ENCODE results near the gene GRIN3B. TPM values are rescaled to one million over a fixed set of nuclear protein-coding genes. Genes with fewer than 3 reads are reported as not detected.

The GRIN3B gene
- polyA plus RNA-seq, 1 experiment: 0.38 TPM

DNA sequence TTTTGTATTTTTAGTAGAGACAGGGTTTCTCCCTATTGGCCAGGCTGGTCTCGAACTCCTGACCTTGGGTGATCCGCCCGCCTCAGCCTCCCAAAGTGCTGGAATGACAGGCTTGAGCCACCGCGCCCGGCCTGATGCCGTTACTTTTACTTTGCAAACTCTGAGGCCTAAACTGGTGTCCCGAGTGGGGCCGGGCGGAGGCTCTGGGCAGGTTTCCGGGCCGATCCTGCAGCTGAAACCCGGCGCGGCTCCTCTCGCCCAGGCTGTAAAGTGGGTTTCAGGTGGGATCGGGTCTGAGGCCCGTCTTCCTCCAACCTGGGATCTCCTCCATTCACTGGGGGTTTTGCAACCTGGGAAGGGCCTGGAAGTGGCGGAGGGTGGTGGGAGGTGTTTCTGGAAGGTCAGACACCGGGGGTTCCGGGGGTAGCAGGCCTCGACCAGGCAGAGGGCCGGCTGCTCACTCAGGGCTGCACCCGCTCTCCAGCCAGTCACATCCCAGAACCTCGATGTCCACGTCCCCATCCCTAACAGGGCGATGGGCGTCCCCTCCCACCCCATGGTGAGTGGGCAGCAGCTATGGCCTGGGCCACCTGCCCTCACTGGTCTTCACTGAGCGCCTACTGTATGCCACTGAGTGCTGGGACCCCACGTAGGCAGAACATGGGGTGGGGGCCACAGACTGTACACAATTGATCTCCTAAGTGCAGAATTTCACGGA lies 37.4 kb upstream of the GRIN3B start:
- CTCF ChIA-PET: no interaction called here
- Histone ChIP-seq H3K4me3 (ENCODE audit: low read depth, low read length) (no peak overlapping the region), H3K27ac (ENCODE audit: low read depth, low read length) (no peak overlapping the region)

DNA sequence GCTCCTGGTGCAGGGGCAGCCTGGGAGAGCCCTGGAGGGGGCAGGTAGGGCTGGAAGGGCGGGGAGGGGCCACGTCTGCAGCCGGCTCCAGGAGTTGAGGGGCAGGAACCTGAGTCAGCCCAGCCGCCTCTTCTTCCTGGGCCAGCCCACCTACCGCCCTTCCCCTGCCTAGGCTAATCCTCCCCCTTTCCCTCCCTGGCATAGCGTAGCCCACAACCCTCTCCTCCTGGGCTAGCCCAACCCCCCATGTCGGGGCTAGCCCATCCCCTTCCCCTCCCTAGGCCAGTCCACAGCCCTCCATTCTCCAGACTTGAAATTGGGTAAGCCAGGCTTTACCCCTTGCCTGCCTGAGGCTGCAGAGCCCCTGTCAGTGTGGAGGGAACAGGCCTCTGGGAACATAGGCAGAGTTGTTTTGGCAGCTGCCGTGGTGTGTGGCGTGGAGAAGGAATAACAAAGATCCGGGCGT lies 36.7 kb upstream of the GRIN3B start:
- no peak overlapping the region for H3K4me3 ChIP-seq (ENCODE audit: low read depth, low read length)
- no peaks in the 10 kb centered on the region for H3K27me3 ChIP-seq (ENCODE audit: control insufficient read depth, insufficient read depth, low read length)
- no peak for DNase-seq (ENCODE audit: low read depth, low spot score)
- peaks cover 22% of the 10 kb centered on the region for H3K9me3 ChIP-seq (ENCODE audit: control insufficient read depth, insufficient read depth, low read length)
- TF ChIP-seq, protein P1, sequence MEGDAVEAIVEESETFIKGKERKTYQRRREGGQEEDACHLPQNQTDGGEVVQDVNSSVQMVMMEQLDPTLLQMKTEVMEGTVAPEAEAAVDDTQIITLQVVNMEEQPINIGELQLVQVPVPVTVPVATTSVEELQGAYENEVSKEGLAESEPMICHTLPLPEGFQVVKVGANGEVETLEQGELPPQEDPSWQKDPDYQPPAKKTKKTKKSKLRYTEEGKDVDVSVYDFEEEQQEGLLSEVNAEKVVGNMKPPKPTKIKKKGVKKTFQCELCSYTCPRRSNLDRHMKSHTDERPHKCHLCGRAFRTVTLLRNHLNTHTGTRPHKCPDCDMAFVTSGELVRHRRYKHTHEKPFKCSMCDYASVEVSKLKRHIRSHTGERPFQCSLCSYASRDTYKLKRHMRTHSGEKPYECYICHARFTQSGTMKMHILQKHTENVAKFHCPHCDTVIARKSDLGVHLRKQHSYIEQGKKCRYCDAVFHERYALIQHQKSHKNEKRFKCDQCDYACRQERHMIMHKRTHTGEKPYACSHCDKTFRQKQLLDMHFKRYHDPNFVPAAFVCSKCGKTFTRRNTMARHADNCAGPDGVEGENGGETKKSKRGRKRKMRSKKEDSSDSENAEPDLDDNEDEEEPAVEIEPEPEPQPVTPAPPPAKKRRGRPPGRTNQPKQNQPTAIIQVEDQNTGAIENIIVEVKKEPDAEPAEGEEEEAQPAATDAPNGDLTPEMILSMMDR (IDR thresholded peaks at IDR 0.05; ENCODE audit: low read depth, low read length): no peak
- ChIA-PET POLR2A (no interaction called here), CTCF (no interaction called here)
- no peak overlapping the region for H3K27ac ChIP-seq (ENCODE audit: low read depth, low read length)

More for the DNA sequence above, 37.4 kb upstream of the GRIN3B start:
- Histone ChIP-seq H3K9me3 (ENCODE audit: control insufficient read depth, insufficient read depth, low read length) (peaks cover 19% of the 10 kb centered on the region), H3K27me3 (ENCODE audit: control insufficient read depth, insufficient read depth, low read length) (no peaks in the 10 kb centered on the region)
- POLR2A ChIA-PET: no interaction called here
- TF ChIP-seq, protein P1 (IDR thresholded peaks at IDR 0.05; ENCODE audit: low read depth, low read length): no peak
- no peak for DNase-seq (ENCODE audit: low read depth, low spot score)

DNA sequence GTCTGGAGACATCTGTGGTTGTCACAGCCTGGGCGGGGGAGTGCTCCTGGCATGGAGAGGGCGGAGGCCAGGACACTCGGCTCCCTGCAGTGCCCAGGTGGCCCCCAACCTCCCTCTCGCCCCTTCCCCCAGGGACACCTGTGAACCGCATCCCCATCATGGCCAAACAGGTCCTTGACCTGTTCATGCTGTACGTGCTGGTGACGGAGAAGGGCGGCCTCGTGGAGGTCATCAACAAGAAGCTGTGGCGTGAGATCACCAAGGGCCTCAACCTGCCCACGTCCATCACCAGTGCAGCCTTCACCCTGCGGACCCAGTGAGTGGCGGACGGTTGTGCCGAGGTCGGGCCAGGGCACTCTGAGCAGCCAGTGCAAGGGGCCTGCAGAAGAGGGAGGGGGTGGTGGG lies 36.1 kb upstream of the GRIN3B start:
- TF ChIP-seq, protein P1 (IDR thresholded peaks at IDR 0.05; ENCODE audit: low read depth, low read length): no peak
- ChIA-PET CTCF (no interaction called here), POLR2A (interaction anchor here (0.5 to 0.8 kb wide), 2 partner anchors 17 to 245 kb away, joined by 4 to 5 read pairs; no protein-coding TSS in a partner anchor)

DNA sequence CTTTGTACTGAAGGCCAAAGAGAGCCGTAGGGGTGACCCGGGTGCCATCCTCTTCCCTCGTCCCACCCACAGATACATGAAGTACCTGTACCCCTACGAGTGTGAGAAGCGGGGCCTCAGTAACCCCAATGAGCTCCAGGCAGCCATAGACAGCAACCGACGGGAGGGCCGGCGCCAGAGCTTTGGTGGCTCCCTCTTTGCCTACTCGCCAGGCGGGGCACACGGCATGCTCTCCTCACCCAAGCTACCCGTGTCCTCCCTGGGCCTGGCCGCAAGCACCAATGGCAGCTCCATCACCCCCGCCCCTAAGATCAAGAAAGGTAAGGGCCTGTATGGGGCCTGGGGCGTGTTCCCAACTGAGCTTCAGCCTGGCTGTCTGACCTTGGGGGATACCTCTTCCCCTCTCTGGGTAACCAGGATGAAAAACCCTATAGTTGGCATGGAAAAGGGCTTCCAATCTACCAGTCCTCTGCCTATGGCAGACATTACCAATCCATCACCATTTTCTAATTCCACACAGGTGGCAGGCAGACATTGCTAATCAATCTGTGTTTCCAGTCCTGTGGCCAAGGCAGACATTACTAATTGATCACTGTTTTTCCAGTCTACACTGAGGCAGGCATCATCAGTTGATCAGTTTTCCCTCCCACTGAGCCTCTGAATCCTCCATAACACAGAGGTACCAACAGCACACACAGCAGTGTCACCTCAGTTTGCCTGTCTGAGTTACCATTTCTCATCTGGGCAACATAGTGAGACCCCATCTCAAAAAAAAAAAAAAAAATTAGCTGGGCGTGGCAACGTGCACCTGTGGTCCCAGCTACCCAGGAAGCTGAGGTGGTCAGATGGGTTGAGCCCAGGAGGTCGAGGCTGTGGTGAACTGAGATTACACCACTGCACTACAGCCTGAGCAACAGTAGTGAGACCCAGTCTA lies 35.2 kb upstream of the GRIN3B start:
- ChIA-PET POLR2A (interaction anchor here (0.8 kb wide), 1 partner anchor 16 kb away, joined by 5 read pairs; no protein-coding TSS in a partner anchor), CTCF (interaction anchor here (0.5 kb wide), 1 partner anchor 96 kb away, joined by 4 read pairs; no protein-coding TSS in a partner anchor)
- peaks cover 23% of the 10 kb centered on the region for H3K9me3 ChIP-seq (ENCODE audit: control insufficient read depth, insufficient read depth, low read length)
- no peaks in the 10 kb centered on the region for H3K27me3 ChIP-seq (ENCODE audit: control insufficient read depth, insufficient read depth, low read length)
- no peak for DNase-seq (ENCODE audit: low read depth, low spot score)
- TF ChIP-seq, protein P1 (IDR thresholded peaks at IDR 0.05; ENCODE audit: low read depth, low read length): no peak
- no peak overlapping the region for H3K27ac ChIP-seq (ENCODE audit: low read depth, low read length)
- H3K4me3 ChIP-seq (ENCODE audit: low read depth, low read length): no peak overlapping the region

More for the DNA sequence above, 36.1 kb upstream of the GRIN3B start:
- H3K4me3 ChIP-seq (ENCODE audit: low read depth, low read length): no peak overlapping the region
- H3K27ac ChIP-seq (ENCODE audit: low read depth, low read length): no peak overlapping the region
- no peak for DNase-seq (ENCODE audit: low read depth, low spot score)
- peaks cover 22% of the 10 kb centered on the region for H3K9me3 ChIP-seq (ENCODE audit: control insufficient read depth, insufficient read depth, low read length)
- no peaks in the 10 kb centered on the region for H3K27me3 ChIP-seq (ENCODE audit: control insufficient read depth, insufficient read depth, low read length)

Measured in AG04450 (cell line).